ENCODE data around the gene CUBN. TPM values are rescaled to one million over a fixed set of nuclear protein-coding genes. Genes with fewer than 3 reads are reported as not detected.

The CUBN gene
- total RNA-seq, 4 donors from 2014 or later: 0.37 to 1.5 (median 1.1) TPM

- DNase-seq: no peak
- intact Hi-C loops (cut with DNase I; ENCODE audit: low total_unique reads) (loop anchor here (5.0 to 10.0 kb wide), 2 partner anchors 414 to 591 kb away; no protein-coding TSS in a partner anchor), in situ Hi-C loops (cut with MboI; ENCODE audit: low pct_ligation_motif_present in 1 of 4, low pct_unique_long_range_greater_than_20kb in 1 of 4, low sequenced_read_pairs in 3 of 4) (loop anchor here (10.0 to 25.0 kb wide), 2 partner anchors 411 to 594 kb away; no protein-coding TSS in a partner anchor)
- 0% methylated on average over 1 of the region's 1 CpG for WGBS, 2 donors (ENCODE audit: low coverage in 1 of 2)
- Histone ChIP-seq H3K4me3 (no peak overlapping the region), H3K27me3 (no peaks in the 10 kb centered on the region), H3K9me3 (no peaks in the 10 kb centered on the region), H3K36me3 (no peaks in the 10 kb centered on the region), H3K27ac (no peak overlapping the region), H3K4me1 (no peaks in the 10 kb centered on the region)
- TF ChIP-seq EP300 (IDR thresholded peaks at IDR 0.05; ENCODE audit: low read depth): no peak
- peak; percentile 45 to 65 (median 61) for TF ChIP-seq CTCF (IDR thresholded peaks at IDR 0.05)
Observed at GRCh38 chr10:16843252-16843870, 286.2 kb downstream of the CUBN start.

- in situ Hi-C loops (cut with MboI; ENCODE audit: low pct_ligation_motif_present in 1 of 4, low pct_unique_long_range_greater_than_20kb in 1 of 4, low sequenced_read_pairs in 3 of 4): loop anchor here (25.0 kb wide), 1 partner anchor 602 kb away; no protein-coding TSS in a partner anchor
- no peak for TF ChIP-seq EP300 (IDR thresholded peaks at IDR 0.05; ENCODE audit: low read depth)
- no peak for TF ChIP-seq POLR2AphosphoS5 (IDR thresholded peaks at IDR 0.05)
- no peak for TF ChIP-seq CTCF (IDR thresholded peaks at IDR 0.05)
- TF ChIP-seq POLR2A (IDR thresholded peaks at IDR 0.05): no peak
- intact Hi-C loops (cut with DNase I; ENCODE audit: low total_unique reads): no loop called here
- no peaks in the 10 kb centered on the region for H3K36me3 ChIP-seq
- 47 to 71% methylated on average over 5 to 8 of the region's 8 CpGs for WGBS, 2 donors (ENCODE audit: low coverage in 1 of 2)
- no peak overlapping the region for H3K27ac ChIP-seq
- H3K27me3 ChIP-seq: no peaks in the 10 kb centered on the region
- H3K4me1 ChIP-seq: peaks cover 0 to 13% (median 5%) of the 10 kb centered on the region in 4 donors
- no peak for DNase-seq
- H3K9me3 ChIP-seq: no peaks in the 10 kb centered on the region
- H3K4me3 ChIP-seq: no peak overlapping the region
Observed at GRCh38 chr10:16835228-16835627, 294.4 kb downstream of the CUBN start.

- H3K4me3 ChIP-seq: no peak overlapping the region
- WGBS, 2 donors (ENCODE audit: low coverage in 1 of 2): 31 to 50% methylated on average over 2 to 11 of the region's 11 CpGs
- H3K27me3 ChIP-seq: no peaks in the 10 kb centered on the region
- H3K27ac ChIP-seq: peak overlapping the region; percentile 29 to 70 (median 64)
- no peak for TF ChIP-seq EP300 (IDR thresholded peaks at IDR 0.05; ENCODE audit: low read depth)
- peak in 1 of 3 donors; percentile 13 for TF ChIP-seq POLR2AphosphoS5 (IDR thresholded peaks at IDR 0.05)
- no peak for TF ChIP-seq POLR2A (IDR thresholded peaks at IDR 0.05)
- H3K4me1 ChIP-seq: peaks cover 0 to 19% (median 5%) of the 10 kb centered on the region in 4 donors
- no peaks in the 10 kb centered on the region for H3K36me3 ChIP-seq
- intact Hi-C loops (cut with DNase I; ENCODE audit: low total_unique reads) (no loop called here), in situ Hi-C loops (cut with MboI; ENCODE audit: low pct_ligation_motif_present in 1 of 4, low pct_unique_long_range_greater_than_20kb in 1 of 4, low sequenced_read_pairs in 3 of 4) (loop anchor here (25.0 kb wide), 1 partner anchor 605 kb away; no protein-coding TSS in a partner anchor)
- no peaks in the 10 kb centered on the region for H3K9me3 ChIP-seq
- DNase-seq: peak; percentile 66
Observed at GRCh38 chr10:16832351-16833080, 297.1 kb downstream of the CUBN start.

DNA sequence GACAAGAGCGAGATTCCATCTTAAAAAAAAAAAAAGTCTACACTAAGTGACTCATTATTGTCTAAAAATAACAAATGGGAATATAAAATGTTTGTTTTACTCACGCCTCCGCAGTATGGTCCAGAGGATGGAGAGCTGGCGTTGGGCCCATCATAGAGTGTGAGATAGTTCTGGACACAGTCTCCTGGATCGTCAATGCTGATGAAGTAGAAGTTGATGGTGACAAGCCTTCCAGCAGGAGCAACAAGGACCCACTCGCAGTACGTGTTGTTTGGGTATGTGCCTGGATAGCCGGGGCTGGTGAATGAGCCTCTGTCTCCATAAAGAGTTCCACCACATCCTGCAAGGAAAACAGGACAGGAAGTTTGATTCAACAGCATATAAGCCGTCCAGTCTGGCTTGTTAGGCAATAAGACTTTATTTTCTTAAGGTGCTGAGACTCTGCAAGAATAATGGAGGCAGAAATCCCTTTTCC lies 300.9 kb downstream of the CUBN start:
- H3K9me3 ChIP-seq: no peaks in the 10 kb centered on the region
- peaks cover 0 to 19% (median 5%) of the 10 kb centered on the region in 4 donors for H3K4me1 ChIP-seq
- no peaks in the 10 kb centered on the region for H3K27me3 ChIP-seq
- in situ Hi-C loops (cut with MboI; ENCODE audit: low pct_ligation_motif_present in 1 of 4, low pct_unique_long_range_greater_than_20kb in 1 of 4, low sequenced_read_pairs in 3 of 4): loop anchor here (25.0 kb wide), 1 partner anchor 609 kb away; no protein-coding TSS in a partner anchor
- no peak overlapping the region for H3K4me3 ChIP-seq
- no peaks in the 10 kb centered on the region for H3K36me3 ChIP-seq
- intact Hi-C loops (cut with DNase I; ENCODE audit: low total_unique reads): no loop called here
- peak; percentile 10 for DNase-seq
- TF ChIP-seq POLR2A (IDR thresholded peaks at IDR 0.05) (no peak), POLR2AphosphoS5 (IDR thresholded peaks at IDR 0.05) (no peak), EP300 (IDR thresholded peaks at IDR 0.05; ENCODE audit: low read depth) (no peak), CTCF (IDR thresholded peaks at IDR 0.05) (no peak)
- peak overlapping the region in 2 of 4 donors; percentile 1 to 13 for H3K27ac ChIP-seq
- WGBS, 2 donors (ENCODE audit: low coverage in 1 of 2): 18 to 56% methylated on average over 4 to 9 of the region's 9 CpGs

Data from transverse colon (tissue), 4 donors.